22Rv1 (cell line): Measurements from ENCODE around the gene CCDC146.
"Not testable (repeated sequence)": the region's sequence is repeated elsewhere in the genome, so short reads cannot be mapped to it uniquely, and the experiment has no call there.

Source experiments
- H3K27ac ChIP-seq: fragments of 450-650 bp; 2 replicates; pipeline ENCODE4 v1.5.1; 2017
- CTCF ChIP-seq: fragments of 450-650 bp; IDR thresholded peaks from 2 replicates; pipeline ENCODE4 v1.5.1; 2017; ENCODE audit warnings: mild to moderate bottlenecking
- ZFX ChIP-seq: fragments of 450-650 bp; IDR thresholded peaks from 2 replicates; pipeline ENCODE4 v1.6.1; 2017; ENCODE audit warnings: antibody characterized with exemption, borderline replicate concordance

CCDC146 gene

DNA sequence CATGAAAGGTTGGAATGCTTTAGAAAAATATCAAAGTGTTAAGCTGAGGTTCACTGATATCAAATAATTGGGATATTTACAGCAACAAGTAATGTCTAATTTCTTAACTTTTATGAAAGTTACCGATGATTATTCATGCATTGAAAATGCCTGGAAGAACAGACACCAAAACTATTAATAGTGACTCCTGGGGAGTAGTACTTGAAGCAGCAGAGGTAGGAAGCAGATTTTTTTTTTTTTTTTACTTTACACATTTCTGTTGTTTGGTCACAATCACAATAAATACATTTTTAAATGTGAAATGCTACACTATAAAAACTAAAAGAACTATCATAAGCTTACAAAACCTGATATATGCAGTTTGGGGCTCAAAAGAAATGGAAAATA lies 147.7 kb downstream of the CCDC146 start:
- TF ChIP-seq CTCF (no peak), ZFX (no peak)
- no peak overlapping the region for H3K27ac ChIP-seq

GRCh38 chr7:77271766-77272165 lies 149.4 kb downstream of the CCDC146 start:
- no peak for TF ChIP-seq ZFX
- TF ChIP-seq CTCF = no peak
- H3K27ac ChIP-seq = no peak overlapping the region

- not testable (repeated sequence) for H3K27ac ChIP-seq
Measured at GRCh38 chr7:77275663-77276062, 153.2 kb downstream of the CCDC146 start.

DNA sequence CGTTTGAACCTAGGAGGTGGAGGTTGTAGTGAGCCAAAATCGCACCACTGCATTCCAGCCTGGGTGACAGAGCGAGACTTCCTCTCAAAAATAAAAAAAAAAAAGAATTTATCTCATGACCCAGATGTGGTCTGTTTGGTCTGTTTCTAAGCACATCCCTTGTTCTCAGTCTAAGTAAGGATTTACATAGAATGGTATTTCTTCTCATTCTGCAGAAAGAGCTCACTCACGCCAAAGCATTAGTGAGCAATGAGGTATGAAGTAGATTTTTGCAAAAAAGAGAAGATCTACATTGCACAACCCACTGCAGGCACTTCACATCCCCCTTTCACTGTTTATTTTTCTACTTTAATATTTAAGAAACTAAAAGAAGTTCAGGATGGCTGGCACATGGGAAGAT lies 153.7 kb downstream of the CCDC146 start:
- no peak overlapping the region for H3K27ac ChIP-seq
- TF ChIP-seq CTCF (no peak), ZFX (no peak)

DNA sequence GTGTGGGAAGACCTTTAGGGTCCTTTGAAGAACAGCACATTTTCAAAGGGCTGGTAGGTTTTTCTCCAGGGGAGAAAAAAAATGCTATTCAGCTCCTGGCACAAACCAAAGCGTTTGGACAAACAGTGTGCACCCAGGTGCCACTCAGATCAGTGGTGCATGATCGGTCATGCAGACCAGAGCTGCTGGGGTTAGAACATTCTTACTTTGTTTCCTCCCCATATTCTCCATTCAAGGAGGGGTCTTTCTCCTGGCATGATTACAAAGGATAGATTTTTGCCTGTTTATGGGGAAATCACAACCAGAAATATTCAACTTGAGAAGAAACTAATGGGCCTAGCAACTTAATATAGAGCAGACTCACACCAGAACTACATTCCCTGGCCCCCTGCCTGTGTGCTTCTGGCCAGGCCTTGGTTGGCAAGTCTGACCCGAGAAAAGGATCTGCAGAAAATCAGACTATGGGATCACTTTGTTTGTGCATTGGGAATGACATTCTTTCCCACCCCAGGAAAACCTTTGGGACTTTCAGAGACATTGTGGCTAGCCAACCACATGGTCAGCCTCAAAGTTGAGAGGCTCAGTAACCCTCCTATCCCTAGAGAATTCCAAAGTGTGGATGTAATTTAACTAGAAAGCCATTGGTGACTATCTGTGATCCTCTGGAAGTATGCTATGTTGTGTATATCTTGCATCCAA lies 159.5 kb downstream of the CCDC146 start:
- TF ChIP-seq CTCF = no peak
- TF ChIP-seq ZFX = no peak
- no peak overlapping the region for H3K27ac ChIP-seq

DNA sequence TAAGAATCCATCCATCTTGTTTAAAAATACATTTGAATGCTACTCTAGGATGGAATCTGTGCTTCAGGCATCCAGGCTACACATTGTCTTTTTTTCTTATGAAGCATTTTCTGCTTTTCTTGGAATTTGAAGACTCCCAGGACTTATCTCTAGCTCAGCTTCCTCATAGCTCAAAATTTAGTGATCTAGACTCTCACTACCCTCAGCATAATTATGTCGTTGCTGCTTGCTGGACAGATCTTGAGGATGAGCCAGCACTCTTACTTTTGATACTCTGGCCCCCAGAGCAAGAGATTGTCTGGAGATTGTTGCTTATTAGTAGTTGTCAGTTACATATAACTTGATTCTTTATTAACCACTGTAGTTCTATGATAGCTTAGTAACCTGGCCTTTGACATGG lies 160.5 kb downstream of the CCDC146 start:
- no peak for TF ChIP-seq CTCF
- no peak for TF ChIP-seq ZFX
- no peak overlapping the region for H3K27ac ChIP-seq

DNA sequence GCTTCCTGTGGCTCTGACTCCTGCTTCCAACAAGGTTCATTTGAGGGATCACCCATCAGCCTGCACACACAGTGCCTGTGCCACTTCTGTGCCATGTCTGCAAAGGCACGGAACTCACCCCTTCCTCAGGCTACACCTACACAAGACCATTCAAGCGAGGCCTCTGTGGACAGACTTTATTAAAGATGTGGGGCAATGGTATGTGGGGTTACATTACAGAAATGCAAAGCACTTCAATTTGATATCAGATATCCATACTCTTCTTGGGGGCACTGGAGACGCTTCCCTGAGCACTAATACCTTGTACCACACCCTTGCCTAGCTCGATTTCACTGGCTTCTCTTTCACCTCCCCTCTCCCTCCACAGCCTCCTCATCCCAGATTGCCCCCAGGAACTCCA lies 161.6 kb downstream of the CCDC146 start:
- no peak overlapping the region for H3K27ac ChIP-seq
- TF ChIP-seq ZFX (no peak), CTCF (no peak)

DNA sequence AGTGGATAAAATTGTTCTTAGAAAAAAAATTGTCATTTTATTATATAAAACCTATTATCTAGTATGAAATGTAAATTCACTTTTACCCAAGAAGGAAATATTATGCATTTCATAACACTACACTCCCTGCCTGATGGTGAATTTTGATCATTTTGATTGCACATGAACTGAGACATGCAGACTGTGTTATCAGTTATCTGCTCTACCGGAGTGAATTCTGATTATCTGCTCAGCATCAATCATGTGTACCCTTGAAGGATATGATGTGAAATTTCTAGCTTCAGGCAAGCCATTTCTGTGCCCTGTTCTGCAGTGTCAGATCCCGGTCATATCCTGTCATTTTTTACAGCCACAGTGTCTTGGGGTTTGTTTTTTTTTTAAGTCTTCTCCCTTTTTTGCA lies 162.2 kb downstream of the CCDC146 start:
- TF ChIP-seq CTCF (no peak), ZFX (no peak)
- no peak overlapping the region for H3K27ac ChIP-seq
